Breast epithelium (tissue), 4 donors: Measurements from ENCODE around the gene ZMYND8. TPM values are rescaled to one million over a fixed set of nuclear protein-coding genes. Genes with fewer than 3 reads are reported as not detected.

Experiments
- DNase-seq, 2 donors: peaks; one replicate each; pipeline ENCODE4 v3.0.0-alpha.2; 2019; ENCODE audit warnings: low spot score in 2 of 2
- H3K27ac ChIP-seq, 2 donors: fragments of 200-600 bp; sonication (generic) in 1 of 2; one replicate each; pipeline ENCODE4 v1.5.1; 2016 to 2019; ENCODE audit warnings: mild to moderate bottlenecking in 1 of 2
- H3K27me3 ChIP-seq, 2 donors: fragments of 200-600 bp; sonication (generic) in 1 of 2; one replicate each; pipeline versions ENCODE4 v1.5.1 to v1.6.0; 2017 to 2019; ENCODE audit warnings: control low read depth in 1 of 2, mild to moderate bottlenecking in 1 of 2
- H3K36me3 ChIP-seq: fragments of 200-600 bp; one replicate; pipeline ENCODE4 v1.5.1; 2019
- H3K4me1 ChIP-seq, 2 donors: fragments of 200-600 bp; sonication (generic); one replicate each; pipeline ENCODE4 v1.5.1; 2016 to 2019; ENCODE audit warnings: control low read depth in 1 of 2
- H3K4me3 ChIP-seq, 3 donors: fragments of 200-600 bp; sonication (generic); 1 replicate in 2 of 3; 2 replicates in 1 of 3; pipeline ENCODE4 v1.5.1; 2016 to 2019; ENCODE audit warnings: mild to moderate bottlenecking in 3 of 3, moderate library complexity in 2 of 3
- H3K9me3 ChIP-seq, 2 donors: fragments of 200-600 bp; sonication (generic) in 1 of 2; one replicate each; pipeline ENCODE4 v1.5.1; 2016 to 2019; ENCODE audit warnings: control low read depth in 1 of 2
- POLR2A ChIP-seq: fragments of 450-650 bp; IDR thresholded peaks from one replicate; pipeline ENCODE4 v1.6.1; 2016; ENCODE audit warnings: antibody characterized with exemption, mild to moderate bottlenecking, moderate library complexity
- POLR2AphosphoS5 ChIP-seq, 3 donors: sonication (generic); formaldehyde crosslinking; IDR thresholded peaks; one replicate each; pipeline ENCODE4 v1.6.1; 2017; ENCODE audit warnings: antibody characterized with exemption in 3 of 3
- intact Hi-C: fragments of 100-400 bp; cut with DNase I; formaldehyde crosslinking; loops from one replicate; pipeline ENCODE4 v1.15.1; 2023; ENCODE audit warnings: low total_unique reads
- total RNA-seq, 3 donors: library from RNA; depleted of rRNA; stranded (reverse); fragments of >200 nt; gene quantifications; one replicate each; pipeline ENCODE4 v1.1.0, GENCODE V29; 2016
- TF ChIP-seq, protein P1 (sequence below), 3 donors: fragments of 450-650 bp; IDR thresholded peaks; one replicate each; pipeline ENCODE4 v1.5.1; 2016 to 2017; ENCODE audit warnings: antibody characterized with exemption in 3 of 3, mild to moderate bottlenecking in 3 of 3, moderate library complexity in 3 of 3

The ZMYND8 gene
- total RNA-seq, 3 donors from 2014 or later, result 40.6 to 47.7 (median 41.4) TPM

DNA sequence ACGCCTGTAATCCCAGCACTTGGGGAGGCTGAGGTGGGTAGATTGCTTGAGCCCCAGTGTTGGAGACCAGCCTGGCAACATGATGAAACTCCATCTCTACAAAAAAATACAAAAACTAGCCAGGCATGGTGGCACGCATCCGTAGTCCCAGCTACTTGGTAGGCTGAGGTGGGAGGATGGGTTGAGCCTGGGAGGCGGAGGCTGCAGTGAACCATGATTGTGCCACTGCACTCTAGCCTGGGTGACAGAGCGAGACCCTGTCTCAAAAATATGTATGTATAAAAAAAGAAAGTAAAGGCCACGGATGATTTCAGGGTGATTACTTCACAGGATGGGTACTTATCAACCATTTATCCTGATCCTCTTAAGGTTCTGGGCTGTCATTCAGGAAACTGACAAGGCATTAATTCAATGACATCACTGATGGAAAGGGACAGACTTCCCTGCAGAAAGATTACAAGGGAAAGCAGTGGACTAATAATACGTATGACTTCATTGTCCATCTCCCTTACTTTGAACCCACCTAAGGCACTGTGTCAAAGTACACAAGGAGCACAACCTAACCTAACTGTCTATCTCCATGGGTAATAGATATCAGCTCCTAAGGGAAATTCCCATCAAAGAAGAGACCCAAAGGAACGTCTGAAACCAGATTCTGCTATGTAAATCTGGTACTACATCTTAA is 61.2 kb downstream of the ZMYND8 start:
- Histone ChIP-seq H3K27ac (peak overlapping the region; percentile 85 to 86), H3K4me3 (no peak overlapping the region), H3K9me3 (no peaks in the 10 kb centered on the region), H3K4me1 (no peaks in the 10 kb centered on the region), H3K36me3 (peaks cover 15% of the 10 kb centered on the region), H3K27me3 (no peaks in the 10 kb centered on the region)
- DNase-seq, result no peak
- TF ChIP-seq POLR2A (no peak), POLR2AphosphoS5 (IDR thresholded peaks at IDR 0.05) (no peak)
- TF ChIP-seq, protein P1, sequence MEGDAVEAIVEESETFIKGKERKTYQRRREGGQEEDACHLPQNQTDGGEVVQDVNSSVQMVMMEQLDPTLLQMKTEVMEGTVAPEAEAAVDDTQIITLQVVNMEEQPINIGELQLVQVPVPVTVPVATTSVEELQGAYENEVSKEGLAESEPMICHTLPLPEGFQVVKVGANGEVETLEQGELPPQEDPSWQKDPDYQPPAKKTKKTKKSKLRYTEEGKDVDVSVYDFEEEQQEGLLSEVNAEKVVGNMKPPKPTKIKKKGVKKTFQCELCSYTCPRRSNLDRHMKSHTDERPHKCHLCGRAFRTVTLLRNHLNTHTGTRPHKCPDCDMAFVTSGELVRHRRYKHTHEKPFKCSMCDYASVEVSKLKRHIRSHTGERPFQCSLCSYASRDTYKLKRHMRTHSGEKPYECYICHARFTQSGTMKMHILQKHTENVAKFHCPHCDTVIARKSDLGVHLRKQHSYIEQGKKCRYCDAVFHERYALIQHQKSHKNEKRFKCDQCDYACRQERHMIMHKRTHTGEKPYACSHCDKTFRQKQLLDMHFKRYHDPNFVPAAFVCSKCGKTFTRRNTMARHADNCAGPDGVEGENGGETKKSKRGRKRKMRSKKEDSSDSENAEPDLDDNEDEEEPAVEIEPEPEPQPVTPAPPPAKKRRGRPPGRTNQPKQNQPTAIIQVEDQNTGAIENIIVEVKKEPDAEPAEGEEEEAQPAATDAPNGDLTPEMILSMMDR (IDR thresholded peaks at IDR 0.05), result no peak
- intact Hi-C loops, result no loop called here

DNA sequence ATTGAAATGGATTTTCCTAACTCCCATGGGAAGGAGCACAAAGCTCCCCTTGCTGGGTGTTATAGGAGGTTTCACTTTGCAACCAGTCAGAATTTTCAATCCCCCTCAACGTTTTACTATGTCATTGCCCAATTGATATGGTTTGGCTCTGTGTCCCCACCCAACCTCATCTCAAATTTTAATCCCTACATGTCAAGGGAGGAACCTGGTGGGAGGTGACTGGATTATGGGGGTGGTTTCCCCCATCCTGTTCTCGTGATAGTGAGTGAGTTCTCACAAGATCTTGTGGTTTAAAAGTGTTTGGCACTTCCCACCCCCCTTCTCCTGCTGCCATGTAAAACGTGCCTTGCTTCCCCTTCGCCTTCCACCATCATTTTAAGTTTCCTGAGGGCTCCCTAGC is 62.9 kb downstream of the ZMYND8 start:
- Histone ChIP-seq H3K27me3 (no peaks in the 10 kb centered on the region), H3K36me3 (peaks cover 15% of the 10 kb centered on the region), H3K27ac (no peak overlapping the region), H3K9me3 (no peaks in the 10 kb centered on the region), H3K4me1 (no peaks in the 10 kb centered on the region), H3K4me3 (no peak overlapping the region)
- TF ChIP-seq, protein P1 (IDR thresholded peaks at IDR 0.05), result no peak
- TF ChIP-seq POLR2AphosphoS5 (IDR thresholded peaks at IDR 0.05), result no peak
- DNase-seq, result no peak
- intact Hi-C loops, result no loop called here

DNA sequence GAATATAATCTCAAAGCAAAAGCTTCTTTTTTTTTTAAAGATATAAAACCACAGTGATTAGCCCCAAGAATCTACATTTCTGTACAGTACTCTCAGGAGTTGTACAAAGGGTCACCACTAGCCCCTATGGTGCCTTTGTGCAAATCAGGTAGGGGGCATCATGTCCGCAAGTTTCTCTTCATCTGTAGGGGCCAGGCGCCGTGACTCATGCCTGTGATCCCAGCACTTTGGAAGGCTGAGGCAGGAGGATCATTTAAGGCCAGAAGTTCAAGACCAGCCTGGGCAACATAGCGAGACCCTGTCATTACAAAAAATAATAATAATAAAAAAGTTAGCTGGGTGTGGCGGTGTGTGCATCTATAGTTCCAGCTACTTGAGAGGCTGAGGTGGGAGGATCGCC is 63.9 kb downstream of the ZMYND8 start:
- no peaks in the 10 kb centered on the region for H3K4me1 ChIP-seq
- TF ChIP-seq, protein P1 (IDR thresholded peaks at IDR 0.05), result no peak
- TF ChIP-seq POLR2A (no peak), POLR2AphosphoS5 (IDR thresholded peaks at IDR 0.05) (no peak)
- H3K27ac ChIP-seq, result no peak overlapping the region
- peaks cover 12% of the 10 kb centered on the region for H3K36me3 ChIP-seq
- intact Hi-C loops, result no loop called here
- no peak for DNase-seq
- H3K9me3 ChIP-seq, result no peaks in the 10 kb centered on the region
- no peaks in the 10 kb centered on the region for H3K27me3 ChIP-seq
- no peak overlapping the region for H3K4me3 ChIP-seq

GRCh38 chr20:47290666-47291430 is 65.7 kb downstream of the ZMYND8 start:
- no peak for DNase-seq
- TF ChIP-seq POLR2A (no peak), POLR2AphosphoS5 (IDR thresholded peaks at IDR 0.05) (no peak)
- TF ChIP-seq, protein P1 (IDR thresholded peaks at IDR 0.05), result no peak
- peaks cover 10% of the 10 kb centered on the region for H3K36me3 ChIP-seq
- intact Hi-C loops, result no loop called here
- no peaks in the 10 kb centered on the region for H3K9me3 ChIP-seq
- no peak overlapping the region for H3K27ac ChIP-seq
- no peaks in the 10 kb centered on the region for H3K27me3 ChIP-seq
- no peak overlapping the region for H3K4me3 ChIP-seq
- no peaks in the 10 kb centered on the region for H3K4me1 ChIP-seq

DNA sequence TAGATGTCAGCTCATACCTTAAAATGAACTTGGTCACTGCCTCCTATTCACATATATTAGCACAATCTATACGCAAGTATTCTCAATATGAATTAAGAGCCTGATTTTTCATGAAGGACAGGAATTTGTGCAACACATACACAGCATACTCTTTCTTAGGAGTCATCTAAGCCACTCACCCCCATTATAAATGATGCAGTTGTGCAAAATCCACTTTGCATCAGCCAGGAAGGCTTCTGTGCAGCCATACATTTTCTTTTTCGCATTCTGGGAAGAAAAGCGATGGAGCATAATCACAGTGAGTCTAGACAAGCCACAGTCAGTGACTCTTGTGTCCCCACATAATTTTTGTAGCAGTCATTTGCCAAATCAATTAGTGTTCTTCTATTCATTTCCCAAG is 66.5 kb downstream of the ZMYND8 start:
- intact Hi-C loops, result no loop called here
- peaks cover 10% of the 10 kb centered on the region for H3K36me3 ChIP-seq

More for the DNA sequence above, 66.5 kb downstream of the ZMYND8 start:
- H3K4me1 ChIP-seq, result no peaks in the 10 kb centered on the region
- H3K27ac ChIP-seq, result no peak overlapping the region
- no peaks in the 10 kb centered on the region for H3K27me3 ChIP-seq
- H3K4me3 ChIP-seq, result no peak overlapping the region
- TF ChIP-seq, protein P1 (IDR thresholded peaks at IDR 0.05), result no peak
- TF ChIP-seq POLR2AphosphoS5 (IDR thresholded peaks at IDR 0.05) (no peak), POLR2A (no peak)
- H3K9me3 ChIP-seq, result no peaks in the 10 kb centered on the region
- DNase-seq, result no peak
